Thymus (tissue), 11 donors: ENCODE results near the gene IRAG1. TPM values are rescaled to one million over a fixed set of nuclear protein-coding genes. Genes with fewer than 3 reads are reported as not detected.

Experiments
- DNase-seq, 9 donors: peaks; one replicate each; pipeline ENCODE4 v3.0.0-alpha.2; 2013; ENCODE audit warnings: low spot score in 9 of 9, low read depth in 6 of 9, missing footprints in 1 of 9
- H3K27ac ChIP-seq, 2 donors: one replicate each; pipeline ENCODE4 v1.5.1; 2013; ENCODE audit warnings: control low read depth in 1 of 2, low read depth in 1 of 2, low read length in 1 of 2, mild to moderate bottlenecking in 1 of 2, moderate library complexity in 1 of 2
- H3K27me3 ChIP-seq, 2 donors: one replicate each; pipeline ENCODE4 v1.5.1; 2013; ENCODE audit warnings: low read length in 1 of 2; ENCODE audit not compliant: control insufficient read depth in 2 of 2, insufficient read depth in 1 of 2
- H3K36me3 ChIP-seq, 2 donors: one replicate each; pipeline ENCODE4 v1.5.1; 2013; ENCODE audit warnings: low read length in 1 of 2, mild to moderate bottlenecking in 1 of 2, moderate library complexity in 1 of 2; ENCODE audit not compliant: control insufficient read depth in 2 of 2, insufficient read depth in 2 of 2
- H3K4me1 ChIP-seq, 2 donors: one replicate each; pipeline ENCODE4 v1.5.1; 2013; ENCODE audit warnings: low read length in 2 of 2; ENCODE audit not compliant: control insufficient read depth in 2 of 2, insufficient read depth in 2 of 2
- H3K4me3 ChIP-seq, 2 donors: one replicate each; pipeline ENCODE4 v1.5.1; 2013; ENCODE audit warnings: low read length in 2 of 2, control low read depth in 1 of 2, mild to moderate bottlenecking in 1 of 2
- H3K9me3 ChIP-seq, 2 donors: one replicate each; pipeline ENCODE4 v1.5.1; 2013; ENCODE audit warnings: low read length in 1 of 2, mild to moderate bottlenecking in 1 of 2; ENCODE audit not compliant: control insufficient read depth in 2 of 2, insufficient read depth in 1 of 2
- WGBS: extraction: QIAGEN DNeasy Blood & Tissue Kit; methylation state at CpG from one replicate; pipeline ENCODE4 v1.1.7; 2013; 5-methylcytosine and 5-hydroxymethylcytosine counted together
- polyA plus RNA-seq: library from polyadenylated mRNA; stranded (reverse); fragments of 200-250 nt; gene quantifications from one replicate; pipeline ENCODE4 v1.2.3, GENCODE V29; 2013
- total RNA-seq: library from RNA; stranded (reverse); fragments of 120-200 nt; gene quantifications from one replicate; pipeline ENCODE4 v1.2.4, GENCODE V29; 2013
- donor health status: healthy.

Gene IRAG1
- total and polyA plus RNA-seq, 2 donors = 1.7 to 3.1 TPM

GRCh38 chr11:10664496-10664895 is 29.1 kb downstream of the IRAG1 start:
- H3K4me1 ChIP-seq = peaks cover 0 to 13% of the 10 kb centered on the region in 2 donors
- no peak for DNase-seq

GRCh38 chr11:10663990-10664389 is 29.6 kb downstream of the IRAG1 start:
- Histone ChIP-seq H3K36me3 (no peaks in the 10 kb centered on the region), H3K9me3 (no peaks in the 10 kb centered on the region), H3K27ac (no peak overlapping the region), H3K4me3 (no peak overlapping the region), H3K4me1 (peaks cover 0 to 18% of the 10 kb centered on the region in 2 donors), H3K27me3 (no peaks in the 10 kb centered on the region)
- 37% methylated on average over 6 of the region's 6 CpGs for WGBS
- DNase-seq = peak in 1 of 9 donors; percentile 24

More at GRCh38 chr11:10664496-10664895, 29.1 kb downstream of the IRAG1 start:
- Histone ChIP-seq H3K36me3 (no peaks in the 10 kb centered on the region), H3K9me3 (no peaks in the 10 kb centered on the region), H3K4me3 (no peak overlapping the region), H3K27me3 (no peaks in the 10 kb centered on the region), H3K27ac (no peak overlapping the region)
- 96% methylated on average over 1 of the region's 1 CpG for WGBS

GRCh38 chr11:10663365-10663764 is 30.2 kb downstream of the IRAG1 start:
- Histone ChIP-seq H3K4me3 (no peak overlapping the region), H3K4me1 (peaks cover 0 to 24% of the 10 kb centered on the region in 2 donors), H3K9me3 (no peaks in the 10 kb centered on the region), H3K27me3 (no peaks in the 10 kb centered on the region), H3K27ac (no peak overlapping the region), H3K36me3 (no peaks in the 10 kb centered on the region)
- no peak for DNase-seq

GRCh38 chr11:10660323-10660722 is 33.2 kb downstream of the IRAG1 start:
- Histone ChIP-seq H3K9me3 (no peaks in the 10 kb centered on the region), H3K36me3 (no peaks in the 10 kb centered on the region), H3K27ac (peak overlapping the region in 1 of 2 donors; percentile 54), H3K4me3 (no peak overlapping the region), H3K4me1 (peaks cover 0 to 36% of the 10 kb centered on the region in 2 donors), H3K27me3 (no peaks in the 10 kb centered on the region)
- no peak for DNase-seq
- WGBS = 98% methylated on average over 2 of the region's 2 CpGs

- Histone ChIP-seq H3K4me3 (no peak overlapping the region), H3K4me1 (peaks cover 0 to 36% of the 10 kb centered on the region in 2 donors), H3K27me3 (no peaks in the 10 kb centered on the region), H3K27ac (peak overlapping the region; percentile 41 to 48), H3K36me3 (no peaks in the 10 kb centered on the region), H3K9me3 (no peaks in the 10 kb centered on the region)
- DNase-seq = no peak
- 67% methylated on average over 13 of the region's 13 CpGs for WGBS
Measured at GRCh38 chr11:10659339-10660216, 34.0 kb downstream of the IRAG1 start.

- Histone ChIP-seq H3K4me1 (peaks cover 0 to 29% of the 10 kb centered on the region in 2 donors), H3K27ac (peak overlapping the region in 1 of 2 donors; percentile 68), H3K36me3 (no peaks in the 10 kb centered on the region), H3K9me3 (no peaks in the 10 kb centered on the region), H3K4me3 (no peak overlapping the region), H3K27me3 (no peaks in the 10 kb centered on the region)
- DNase-seq = no peak
- 88% methylated on average over 6 of the region's 6 CpGs for WGBS
Measured at GRCh38 chr11:10658621-10659338, 34.8 kb downstream of the IRAG1 start.

GRCh38 chr11:10657308-10658271 is 36.0 kb downstream of the IRAG1 start:
- no peaks in the 10 kb centered on the region for H3K36me3 ChIP-seq
- 85% methylated on average over 20 of the region's 20 CpGs for WGBS
- H3K27me3 ChIP-seq = no peaks in the 10 kb centered on the region
- H3K9me3 ChIP-seq = no peaks in the 10 kb centered on the region
- H3K4me1 ChIP-seq = peaks cover 0 to 28% of the 10 kb centered on the region in 2 donors
- H3K27ac ChIP-seq = peak overlapping the region; percentile 50 to 73
- peak in 1 of 9 donors; percentile 20 for DNase-seq
- H3K4me3 ChIP-seq = no peak overlapping the region

- H3K27me3 ChIP-seq = no peaks in the 10 kb centered on the region
- 90% methylated on average over 6 of the region's 6 CpGs for WGBS
- DNase-seq = no peak
- no peak overlapping the region for H3K4me3 ChIP-seq
- peaks cover 0 to 30% of the 10 kb centered on the region in 2 donors for H3K4me1 ChIP-seq
- no peaks in the 10 kb centered on the region for H3K9me3 ChIP-seq
- no peaks in the 10 kb centered on the region for H3K36me3 ChIP-seq
- H3K27ac ChIP-seq = no peak overlapping the region
Measured at GRCh38 chr11:10655943-10656576, 37.5 kb downstream of the IRAG1 start.
